RCC 7860 (cell line): ENCODE data around the gene MOB1A.

Source experiments
- DNase-seq: peaks from one replicate; pipeline ENCODE4 v3.0.0-alpha.2; 2015; ENCODE audit warnings: low spot score
- FAIRE-seq: peaks from 2 replicates; lab custom pipeline; 2012; peaks lifted over from hg19 to GRCh38; lab: Jason Lieb, UNC

Gene MOB1A

GRCh38 chr2:74109551-74109950 lies 69.1 kb downstream of the MOB1A start:
- no peak for FAIRE-seq
- no peak for DNase-seq

- DNase-seq: no peak
- FAIRE-seq: no peak
Observed at GRCh38 chr2:74107071-74107470, 71.6 kb downstream of the MOB1A start.

GRCh38 chr2:74105413-74105812 lies 73.3 kb downstream of the MOB1A start:
- FAIRE-seq (no peak), DNase-seq (no peak)

GRCh38 chr2:74104839-74105238 lies 73.8 kb downstream of the MOB1A start:
- FAIRE-seq (no peak), DNase-seq (no peak)

GRCh38 chr2:74103763-74104162 lies 74.9 kb downstream of the MOB1A start:
- DNase-seq: no peak
- no peak for FAIRE-seq
